CD4-positive, alpha-beta memory T cell (primary cell): ENCODE measurements around the gene CDKN1B. TPM values are rescaled to one million over a fixed set of nuclear protein-coding genes. Genes with fewer than 3 reads are reported as not detected.
A peak's percentile ranks its signal among the peaks of the same experiment; 100 is the strongest.

ENCODE experiments used
- CTCF ChIA-PET: fragments of 350-600 bp; sonication (Branson Sonifier 250); formaldehyde crosslinking; loops from one replicate; lab custom pipeline; 2021; ENCODE audit warnings: inconsistent platforms; ENCODE audit not compliant: partially characterized antibody; lab: Charles Lee
- POLR2A ChIA-PET: fragments of 350-600 bp; sonication (Branson Sonifier 250); formaldehyde crosslinking; loops from one replicate; lab custom pipeline; 2021; ENCODE audit not compliant: partially characterized antibody; lab: Charles Lee
- DNase-seq, 5 donors: peaks; one replicate each; pipeline versions ENCODE4 v3.0.0 to v3.0.0-alpha.2; 2020 to 2022; ENCODE audit warnings: mixed read lengths in 1 of 5
- H3K27ac ChIP-seq: one replicate; pipeline ENCODE4 v1.7.0; 2013; ENCODE audit warnings: low read depth, low read length
- H3K27me3 ChIP-seq: 2 replicates; pipeline ENCODE4 v1.7.0; 2013; ENCODE audit warnings: mild to moderate bottlenecking, low read length, moderate library complexity; ENCODE audit not compliant: insufficient read depth
- H3K36me3 ChIP-seq: 2 replicates; pipeline ENCODE4 v1.7.0; 2013; ENCODE audit warnings: mild to moderate bottlenecking, low read length, moderate library complexity; ENCODE audit not compliant: insufficient read depth
- H3K4me1 ChIP-seq: 2 replicates; pipeline ENCODE4 v1.7.0; 2013; ENCODE audit warnings: mild to moderate bottlenecking, low read length, moderate library complexity; ENCODE audit not compliant: insufficient read depth
- H3K4me3 ChIP-seq, 2 donors: one replicate each; pipeline ENCODE4 v1.7.0; 2013; ENCODE audit warnings: low read length in 2 of 2, mild to moderate bottlenecking in 1 of 2
- H3K9me3 ChIP-seq, 2 donors: one replicate each; pipeline ENCODE4 v1.7.0; 2013; ENCODE audit warnings: low read length in 2 of 2, control low read depth in 1 of 2; ENCODE audit not compliant: control insufficient read depth in 1 of 2
- H3K27ac Mint-ChIP-seq, 7 donors: one replicate each; pipeline ENCODE4 v1.8.0; 2020 to 2021; ENCODE audit warnings: mixed read lengths in 7 of 7, mild to moderate bottlenecking in 6 of 7, inconsistent platforms in 3 of 7, moderate library complexity in 3 of 7
- H3K27me3 Mint-ChIP-seq, 2 donors: one replicate each; pipeline ENCODE4 v1.8.0; 2020 to 2021; ENCODE audit warnings: mixed read lengths in 2 of 2
- H3K36me3 Mint-ChIP-seq, 2 donors: one replicate each; pipeline ENCODE4 v1.8.0; 2020 to 2021; ENCODE audit warnings: mixed read lengths in 2 of 2, inconsistent platforms in 1 of 2, mild to moderate bottlenecking in 1 of 2
- H3K4me1 Mint-ChIP-seq, 4 donors: one replicate each; pipeline ENCODE4 v1.8.0; 2020 to 2021; ENCODE audit warnings: mixed read lengths in 4 of 4, mild to moderate bottlenecking in 1 of 4
- H3K4me3 Mint-ChIP-seq, 8 donors: one replicate each; pipeline ENCODE4 v1.8.0; 2020 to 2021; ENCODE audit warnings: mixed read lengths in 8 of 8, mild to moderate bottlenecking in 7 of 8, moderate library complexity in 6 of 8, inconsistent platforms in 3 of 8
- H3K9me3 Mint-ChIP-seq, 8 donors: one replicate each; pipeline ENCODE4 v1.8.0; 2020 to 2021; ENCODE audit warnings: mixed read lengths in 8 of 8, mild to moderate bottlenecking in 5 of 8, inconsistent platforms in 3 of 8, moderate library complexity in 1 of 8
- intact Hi-C: fragments of 100-400 bp; cut with micrococcal nuclease; formaldehyde crosslinking; loops from one replicate; pipeline ENCODE4 v1.15.1; 2023
- polyA plus RNA-seq, 2 donors: library from polyadenylated mRNA; unstranded; fragments of 300-500 nt; fragmentation: Illumina TruSeq; gene quantifications; one replicate each; pipeline ENCODE4 v1.2.3, GENCODE V29; 2021
- total RNA-seq, 2 experiments: library from RNA; stranded (reverse); gene quantifications; one replicate each; pipeline ENCODE4 v1.2.3, GENCODE V29; 2021

Gene CDKN1B
- total and polyA plus RNA-seq, 4 experiments from 2014 or later: 12.5 to 238 (median 123) TPM

- no peaks in the 10 kb centered on the region for H3K36me3 Mint-ChIP-seq
- no peak for DNase-seq
- ChIA-PET POLR2A (interaction anchor here (1.1 to 1.7 kb wide), 2 partner anchors 9 to 16 kb away, joined by 3 to 5 read pairs; no protein-coding TSS in a partner anchor), CTCF (interaction anchor here (1.1 kb wide), 1 partner anchor 56 kb away, joined by 4 read pairs; no protein-coding TSS in a partner anchor)
- H3K27ac Mint-ChIP-seq: no peak overlapping the region
- no peaks in the 10 kb centered on the region for H3K36me3 ChIP-seq
- H3K4me3 ChIP-seq: no peak overlapping the region
- no peaks in the 10 kb centered on the region for H3K9me3 Mint-ChIP-seq
- intact Hi-C loops: no loop called here
- no peaks in the 10 kb centered on the region for H3K9me3 ChIP-seq
- no peaks in the 10 kb centered on the region for H3K27me3 Mint-ChIP-seq
- no peaks in the 10 kb centered on the region for H3K4me1 ChIP-seq
- no peak overlapping the region for H3K4me3 Mint-ChIP-seq
- H3K4me1 Mint-ChIP-seq: peaks cover 0 to 5% (median 2%) of the 10 kb centered on the region in 4 donors
- no peak overlapping the region for H3K27ac ChIP-seq
- H3K27me3 ChIP-seq: no peaks in the 10 kb centered on the region
Observed at GRCh38 chr12:12681061-12681765, 36.0 kb upstream of the CDKN1B start.

GRCh38 chr12:12682284-12682683, 34.9 kb upstream of the CDKN1B start:
- ChIA-PET POLR2A (interaction anchor here (1.1 to 1.7 kb wide), 2 partner anchors 8 to 15 kb away, joined by 3 to 5 read pairs; no protein-coding TSS in a partner anchor), CTCF (interaction anchor here (1.0 kb wide), 2 partner anchors 36 to 55 kb away, joined by 3 read pairs; no protein-coding TSS in a partner anchor)
- Histone ChIP-seq H3K9me3 (no peaks in the 10 kb centered on the region), H3K4me3 (no peak overlapping the region), H3K36me3 (no peaks in the 10 kb centered on the region), H3K27ac (no peak overlapping the region), H3K27me3 (no peaks in the 10 kb centered on the region), H3K4me1 (no peaks in the 10 kb centered on the region)
- Mint-ChIP-seq H3K36me3 (no peaks in the 10 kb centered on the region), H3K27me3 (no peaks in the 10 kb centered on the region), H3K4me3 (no peak overlapping the region), H3K4me1 (peaks cover 0 to 2% (median 0%) of the 10 kb centered on the region in 4 donors), H3K9me3 (no peaks in the 10 kb centered on the region), H3K27ac (no peak overlapping the region)
- no peak for DNase-seq
- intact Hi-C loops: no loop called here

DNA sequence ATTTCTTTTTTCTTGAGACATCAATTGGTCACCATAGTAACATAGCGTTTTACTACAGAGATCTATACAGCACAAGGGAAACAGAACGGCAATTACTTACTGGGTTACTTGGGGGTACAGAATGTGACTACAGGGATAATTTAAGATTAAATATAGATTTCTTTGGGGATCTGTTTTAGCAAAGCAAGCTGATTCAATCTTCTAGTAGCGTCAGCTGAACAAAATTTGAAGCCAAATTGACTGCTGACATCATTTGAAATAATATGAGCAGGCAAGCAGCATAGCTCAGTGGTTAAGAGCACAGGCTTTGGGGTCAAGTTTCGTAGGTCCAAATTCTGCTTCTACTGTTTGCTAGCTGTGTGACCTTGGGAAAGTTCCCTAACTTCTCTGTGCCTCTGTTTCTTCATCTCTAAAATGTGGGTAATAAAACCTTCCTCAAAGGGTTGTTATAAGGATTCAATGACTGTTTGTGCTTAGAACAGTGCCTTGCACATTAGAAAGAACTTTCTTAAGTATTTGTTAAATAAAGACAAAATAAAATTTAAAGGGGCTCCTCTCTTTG, 34.0 kb upstream of the CDKN1B start:
- Mint-ChIP-seq H3K4me3 (no peak overlapping the region), H3K27me3 (no peaks in the 10 kb centered on the region), H3K36me3 (no peaks in the 10 kb centered on the region), H3K4me1 (peaks cover 0 to 2% (median 0%) of the 10 kb centered on the region in 4 donors), H3K9me3 (no peaks in the 10 kb centered on the region), H3K27ac (no peak overlapping the region)
- no peaks in the 10 kb centered on the region for H3K27me3 ChIP-seq
- H3K27ac ChIP-seq: no peak overlapping the region
- H3K9me3 ChIP-seq: no peaks in the 10 kb centered on the region
- H3K36me3 ChIP-seq: no peaks in the 10 kb centered on the region
- H3K4me3 ChIP-seq: no peak overlapping the region
- no peak for DNase-seq
- POLR2A ChIA-PET: interaction anchor here (1.7 kb wide), 1 partner anchor 14 kb away, joined by 5 read pairs; no protein-coding TSS in a partner anchor
- intact Hi-C loops: no loop called here
- no peaks in the 10 kb centered on the region for H3K4me1 ChIP-seq
- CTCF ChIA-PET: interaction anchor here (1.0 to 1.2 kb wide), 2 partner anchors 28 to 37 kb away, joined by 3 to 4 read pairs; no protein-coding TSS in a partner anchor

- Histone ChIP-seq H3K36me3 (no peaks in the 10 kb centered on the region), H3K4me3 (no peak overlapping the region), H3K27ac (no peak overlapping the region), H3K27me3 (no peaks in the 10 kb centered on the region), H3K9me3 (no peaks in the 10 kb centered on the region), H3K4me1 (no peaks in the 10 kb centered on the region)
- intact Hi-C loops: no loop called here
- ChIA-PET POLR2A (no interaction called here), CTCF (interaction anchor here (1.2 kb wide), 1 partner anchor 28 kb away, joined by 4 read pairs; no protein-coding TSS in a partner anchor)
- Mint-ChIP-seq H3K4me3 (no peak overlapping the region), H3K4me1 (peaks cover 0 to 2% (median 0%) of the 10 kb centered on the region in 4 donors), H3K27me3 (no peaks in the 10 kb centered on the region), H3K36me3 (no peaks in the 10 kb centered on the region), H3K9me3 (no peaks in the 10 kb centered on the region), H3K27ac (no peak overlapping the region)
- no peak for DNase-seq
Observed at GRCh38 chr12:12683725-12684124, 33.4 kb upstream of the CDKN1B start.

DNA sequence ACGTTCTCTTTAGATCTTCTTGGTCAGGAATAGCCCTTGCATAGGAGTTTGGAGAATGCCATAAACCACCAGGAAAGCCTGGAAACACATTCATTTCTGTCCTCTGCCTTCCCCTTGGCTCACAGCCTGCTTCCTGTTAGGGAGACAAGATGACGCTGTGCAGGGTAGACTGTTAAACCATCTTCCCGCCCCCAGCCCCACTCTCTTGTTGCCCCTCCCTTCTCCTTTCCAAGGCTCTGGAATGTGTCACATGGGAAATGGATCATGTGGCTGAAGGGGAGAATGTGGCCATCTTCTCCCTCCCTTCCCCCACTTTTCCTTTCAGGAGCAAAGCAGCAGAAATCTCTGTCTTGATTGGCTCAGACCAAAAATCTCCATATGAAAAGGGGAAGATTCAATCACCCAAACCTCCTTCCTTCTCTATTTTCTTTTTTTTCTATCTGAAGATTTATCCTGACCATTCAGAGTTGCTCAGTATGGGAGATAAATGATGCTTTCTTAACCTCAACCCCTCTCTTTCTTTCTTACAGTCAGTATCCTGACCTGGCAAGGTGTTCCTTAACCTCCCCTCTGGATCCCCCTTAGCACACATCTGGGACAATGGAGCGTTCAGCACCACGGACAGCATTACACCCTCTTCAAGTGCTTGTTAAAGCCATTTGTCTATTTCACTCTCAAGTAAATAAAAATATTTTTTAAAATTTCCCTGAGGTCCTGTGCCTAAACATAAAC, 32.6 kb upstream of the CDKN1B start:
- intact Hi-C loops: no loop called here
- no peak overlapping the region for H3K4me3 ChIP-seq
- H3K27ac ChIP-seq: no peak overlapping the region
- no peaks in the 10 kb centered on the region for H3K9me3 Mint-ChIP-seq
- H3K27ac Mint-ChIP-seq: peak overlapping the region in 2 of 7 donors; percentile 2 to 25
- no peaks in the 10 kb centered on the region for H3K27me3 ChIP-seq
- no peaks in the 10 kb centered on the region for H3K36me3 ChIP-seq
- H3K4me1 Mint-ChIP-seq: peaks cover 0 to 5% (median 1%) of the 10 kb centered on the region in 4 donors
- H3K36me3 Mint-ChIP-seq: no peaks in the 10 kb centered on the region
- ChIA-PET POLR2A (no interaction called here), CTCF (no interaction called here)
- H3K27me3 Mint-ChIP-seq: no peaks in the 10 kb centered on the region
- no peak overlapping the region for H3K4me3 Mint-ChIP-seq
- no peaks in the 10 kb centered on the region for H3K9me3 ChIP-seq
- H3K4me1 ChIP-seq: peaks cover 5% of the 10 kb centered on the region
- DNase-seq: no peak

DNA sequence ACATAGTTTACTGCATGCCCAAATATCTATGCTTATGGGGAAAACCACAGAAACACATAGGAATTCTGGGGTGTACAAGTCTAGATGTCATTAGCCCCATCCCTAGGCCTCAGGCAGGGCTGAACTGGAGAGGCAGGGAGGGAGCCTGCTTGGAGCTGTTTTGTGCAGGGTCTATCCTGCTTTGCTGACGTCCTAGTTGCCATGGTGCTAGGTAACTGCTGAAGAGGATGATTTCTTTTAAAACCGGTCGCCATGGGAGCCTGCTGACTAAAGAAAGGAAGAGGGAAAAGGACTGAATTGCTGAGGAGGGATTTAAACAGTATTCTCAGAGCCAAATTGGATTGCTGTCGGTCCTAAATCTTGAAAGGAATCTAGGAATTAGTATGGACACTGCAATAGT, 31.9 kb upstream of the CDKN1B start:
- no peaks in the 10 kb centered on the region for H3K36me3 ChIP-seq
- POLR2A ChIA-PET: interaction anchor here (33.8 kb wide), 1 partner anchor 34 kb away, joined by 1446 read pairs; the partner anchor contains the start of gene CDKN1B
- intact Hi-C loops: no loop called here
- Mint-ChIP-seq H3K4me3 (no peak overlapping the region), H3K36me3 (no peaks in the 10 kb centered on the region), H3K27ac (no peak overlapping the region), H3K4me1 (peaks cover 0 to 8% (median 5%) of the 10 kb centered on the region in 4 donors), H3K27me3 (no peaks in the 10 kb centered on the region), H3K9me3 (no peaks in the 10 kb centered on the region)
- no peaks in the 10 kb centered on the region for H3K9me3 ChIP-seq
- H3K27me3 ChIP-seq: no peaks in the 10 kb centered on the region
- peaks cover 9% of the 10 kb centered on the region for H3K4me1 ChIP-seq
- no peak for DNase-seq
- no peak overlapping the region for H3K27ac ChIP-seq
- no peak overlapping the region for H3K4me3 ChIP-seq
- CTCF ChIA-PET: no interaction called here
